Measurements from ENCODE around the gene KCTD2.

The KCTD2 gene

GRCh38 chr17:75061618-75062017 is 14.6 kb downstream of the KCTD2 start:
- TF ChIP-seq GATA3 (IDR thresholded peaks at IDR 0.05; ENCODE audit: low read depth, low read length) = no peak
- TF ChIP-seq GATA2 (IDR thresholded peaks at IDR 0.05; ENCODE audit: low read depth, low read length) = no peak

GRCh38 chr17:75063201-75063600 is 16.2 kb downstream of the KCTD2 start:
- no peak for TF ChIP-seq GATA3 (IDR thresholded peaks at IDR 0.05; ENCODE audit: low read depth, low read length)
- no peak for TF ChIP-seq GATA2 (IDR thresholded peaks at IDR 0.05; ENCODE audit: low read depth, low read length)

- TF ChIP-seq GATA2 (IDR thresholded peaks at IDR 0.05; ENCODE audit: low read depth, low read length) = no peak
- TF ChIP-seq GATA3 (IDR thresholded peaks at IDR 0.05; ENCODE audit: low read depth, low read length) = no peak
Measured at GRCh38 chr17:75063626-75064025, 16.6 kb downstream of the KCTD2 start.

DNA sequence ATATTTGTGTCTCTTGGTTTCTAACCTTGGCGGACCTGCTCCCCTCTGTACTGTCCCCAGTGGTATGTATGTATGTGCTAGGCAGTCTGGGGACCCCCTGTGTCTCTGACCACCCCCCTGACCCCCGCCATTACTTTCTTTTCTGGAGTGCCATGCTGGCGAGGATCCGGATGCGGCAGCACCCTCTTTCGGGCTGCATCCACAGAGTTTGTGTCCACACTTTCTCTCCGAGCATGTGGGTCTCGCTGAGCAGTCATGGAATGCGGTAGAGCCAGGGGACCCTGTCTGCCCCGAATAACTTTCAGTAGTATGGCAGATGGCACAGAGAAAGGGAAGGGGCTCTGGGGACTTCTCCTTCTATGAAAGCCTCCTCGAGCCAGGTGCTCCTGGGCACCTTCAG is 17.0 kb downstream of the KCTD2 start:
- TF ChIP-seq GATA3 (IDR thresholded peaks at IDR 0.05; ENCODE audit: low read depth, low read length) = no peak
- no peak for TF ChIP-seq GATA2 (IDR thresholded peaks at IDR 0.05; ENCODE audit: low read depth, low read length)

DNA sequence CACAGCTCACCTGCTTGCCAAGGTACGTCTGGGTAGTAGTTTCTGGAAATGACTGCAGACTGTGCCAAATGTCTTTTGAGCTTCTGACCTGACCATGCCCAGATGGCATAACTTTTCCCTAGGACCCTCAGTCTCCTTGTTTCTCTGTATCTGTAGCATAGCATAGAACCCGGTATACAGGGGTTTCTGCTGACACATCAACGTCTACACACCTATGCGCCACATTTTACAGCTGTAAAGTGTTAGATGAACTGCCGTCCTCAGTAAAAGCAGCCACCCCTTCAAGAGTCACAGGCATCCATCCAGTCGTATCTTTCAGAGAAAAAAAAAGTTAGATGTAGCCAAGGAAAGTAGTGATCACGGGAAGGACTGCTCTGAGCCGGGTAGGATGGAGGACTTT is 17.4 kb downstream of the KCTD2 start:
- TF ChIP-seq GATA2 (IDR thresholded peaks at IDR 0.05; ENCODE audit: low read depth, low read length) (no peak), GATA3 (IDR thresholded peaks at IDR 0.05; ENCODE audit: low read depth, low read length) (no peak)

DNA sequence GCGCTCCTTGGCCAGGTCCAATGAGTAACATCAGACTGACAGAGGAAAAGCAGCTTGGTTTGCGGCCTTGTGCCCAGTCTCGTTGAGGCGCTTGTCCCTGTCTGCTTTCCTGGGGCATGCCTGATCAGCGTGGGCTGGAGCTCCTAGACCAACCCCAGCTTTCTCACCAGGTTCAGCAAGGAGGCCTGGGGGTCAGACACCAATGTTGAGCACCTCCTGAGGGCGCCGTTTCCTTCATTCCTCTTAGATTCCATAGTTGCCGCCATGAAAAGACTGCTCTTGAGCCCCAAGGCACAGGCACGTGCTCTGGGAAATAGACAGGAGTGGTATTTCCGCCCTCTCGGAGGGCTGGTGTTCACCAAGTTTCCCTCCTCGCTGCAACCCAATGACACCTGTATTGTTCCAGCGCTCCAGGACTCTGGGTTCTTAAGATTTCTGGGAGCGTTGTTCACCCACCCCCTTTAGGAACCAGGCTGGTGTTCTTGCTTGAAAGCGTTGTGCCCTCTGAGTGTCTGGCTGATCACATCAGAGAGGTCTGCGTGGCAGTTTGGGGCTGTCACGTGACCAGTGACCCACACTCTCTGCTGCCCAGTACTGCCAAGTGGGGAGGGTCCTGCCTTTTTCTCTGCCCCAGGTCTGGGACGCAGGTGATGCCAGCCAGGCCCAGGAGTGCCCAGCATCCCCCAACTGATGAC is 18.0 kb downstream of the KCTD2 start:
- TF ChIP-seq GATA3 (IDR thresholded peaks at IDR 0.05; ENCODE audit: low read depth, low read length) (no peak), GATA2 (IDR thresholded peaks at IDR 0.05; ENCODE audit: low read depth, low read length) (no peak)

DNA sequence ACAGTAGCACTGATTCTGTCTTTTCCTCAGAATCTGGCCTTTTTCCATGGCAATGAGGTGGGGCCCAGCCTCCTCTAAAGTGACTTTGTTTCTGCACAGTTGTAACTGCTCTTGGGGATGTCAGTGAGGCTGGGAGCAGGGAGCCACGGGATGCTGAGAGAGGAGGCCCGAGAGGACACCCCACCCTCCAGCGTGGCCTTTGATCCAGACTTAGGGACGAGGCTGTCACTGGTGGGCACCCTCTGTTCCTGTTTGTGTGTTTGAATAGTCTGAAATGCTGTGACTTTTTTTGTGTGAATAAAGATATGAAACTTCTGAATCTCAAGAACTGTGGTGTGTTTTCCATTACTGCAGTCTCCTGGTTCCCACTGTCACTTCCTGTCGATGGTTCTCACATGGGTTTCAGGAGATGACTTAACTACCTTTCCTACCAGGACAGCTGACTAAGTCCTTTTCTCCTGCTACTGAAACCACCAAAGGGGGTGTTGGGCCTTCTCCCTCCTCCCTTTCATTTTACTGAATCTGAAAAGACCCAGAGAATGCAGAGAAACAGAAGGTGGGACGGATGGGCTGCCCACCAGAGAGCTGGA is 18.6 kb downstream of the KCTD2 start:
- TF ChIP-seq GATA3 (IDR thresholded peaks at IDR 0.05; ENCODE audit: low read depth, low read length) = no peak
- TF ChIP-seq GATA2 (IDR thresholded peaks at IDR 0.05; ENCODE audit: low read depth, low read length) = no peak

GRCh38 chr17:75067856-75068255 is 20.8 kb downstream of the KCTD2 start:
- TF ChIP-seq GATA3 (IDR thresholded peaks at IDR 0.05; ENCODE audit: low read depth, low read length) = no peak
- no peak for TF ChIP-seq GATA2 (IDR thresholded peaks at IDR 0.05; ENCODE audit: low read depth, low read length)

DNA sequence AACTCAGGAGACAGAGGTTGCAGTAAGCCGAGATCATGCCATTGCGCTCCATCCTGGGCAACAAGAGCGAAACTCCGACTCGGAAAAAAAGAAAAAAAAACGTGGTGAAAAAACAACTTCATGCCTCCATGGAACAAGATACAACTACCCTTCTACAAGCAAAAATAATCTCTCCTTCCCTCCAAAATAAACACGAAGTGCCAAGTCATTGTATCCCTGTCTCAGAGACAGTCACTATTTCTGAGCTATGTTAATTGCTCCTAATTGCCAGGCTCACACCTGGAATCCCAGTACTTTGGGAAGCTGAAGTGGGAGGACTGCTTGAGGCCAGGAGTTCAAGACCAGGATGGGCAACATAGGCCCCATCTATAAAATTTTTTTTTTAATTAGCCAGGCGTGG is 21.7 kb downstream of the KCTD2 start:
- no peak for TF ChIP-seq GATA2 (IDR thresholded peaks at IDR 0.05; ENCODE audit: low read depth, low read length)
- TF ChIP-seq GATA3 (IDR thresholded peaks at IDR 0.05; ENCODE audit: low read depth, low read length) = no peak

- peak; percentile 72 for TF ChIP-seq GATA2 (IDR thresholded peaks at IDR 0.05; ENCODE audit: low read depth, low read length)
- no peak for TF ChIP-seq GATA3 (IDR thresholded peaks at IDR 0.05; ENCODE audit: low read depth, low read length)
Measured at GRCh38 chr17:75069783-75070182, 22.8 kb downstream of the KCTD2 start.

- TF ChIP-seq GATA2 (IDR thresholded peaks at IDR 0.05; ENCODE audit: low read depth, low read length) (no peak), GATA3 (IDR thresholded peaks at IDR 0.05; ENCODE audit: low read depth, low read length) (no peak)
Measured at GRCh38 chr17:75073618-75074047, 26.6 kb downstream of the KCTD2 start.

- no peak for TF ChIP-seq GATA3 (IDR thresholded peaks at IDR 0.05; ENCODE audit: low read depth, low read length)
- no peak for TF ChIP-seq GATA2 (IDR thresholded peaks at IDR 0.05; ENCODE audit: low read depth, low read length)
Measured at GRCh38 chr17:75074532-75074931, 27.5 kb downstream of the KCTD2 start.

- TF ChIP-seq GATA3 (IDR thresholded peaks at IDR 0.05; ENCODE audit: low read depth, low read length) = no peak
- TF ChIP-seq GATA2 (IDR thresholded peaks at IDR 0.05; ENCODE audit: low read depth, low read length) = no peak
Measured at GRCh38 chr17:75075597-75076336, 28.7 kb downstream of the KCTD2 start.

DNA sequence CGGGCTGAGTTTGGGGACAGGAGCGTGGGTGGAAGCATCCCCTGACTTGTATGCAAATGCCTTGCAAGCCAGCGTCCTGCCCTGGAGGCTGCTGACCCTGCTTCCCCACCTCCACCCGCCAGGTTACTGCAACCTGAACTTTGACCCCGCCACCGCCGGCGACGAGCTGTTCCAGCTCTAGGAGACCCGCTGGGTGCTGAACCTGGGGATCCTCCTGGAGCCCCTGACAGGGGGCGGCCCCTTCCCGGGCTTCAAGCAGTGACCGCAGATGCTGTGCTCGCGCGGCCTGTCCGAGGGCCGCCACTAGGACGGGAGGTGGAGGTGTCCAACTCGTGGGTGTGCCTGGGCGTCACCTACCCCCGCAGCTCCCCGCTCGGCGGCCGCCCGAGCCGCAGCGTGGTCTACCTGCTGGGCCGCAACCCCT is 30.1 kb downstream of the KCTD2 start:
- TF ChIP-seq GATA2 (IDR thresholded peaks at IDR 0.05; ENCODE audit: low read depth, low read length) = no peak
- no peak for TF ChIP-seq GATA3 (IDR thresholded peaks at IDR 0.05; ENCODE audit: low read depth, low read length)

All from SH-SY5Y (cell line).